ENCODE measurements around the gene SNX5. TPM values are rescaled to one million over a fixed set of nuclear protein-coding genes. Genes with fewer than 3 reads are reported as not detected.

SNX5 gene
- total and polyA plus RNA-seq, 2 of the 13 experiments (the other 11 are each of a cell fraction or from before 2014, with no cell fraction given) = 664 to 1,040 TPM

DNA sequence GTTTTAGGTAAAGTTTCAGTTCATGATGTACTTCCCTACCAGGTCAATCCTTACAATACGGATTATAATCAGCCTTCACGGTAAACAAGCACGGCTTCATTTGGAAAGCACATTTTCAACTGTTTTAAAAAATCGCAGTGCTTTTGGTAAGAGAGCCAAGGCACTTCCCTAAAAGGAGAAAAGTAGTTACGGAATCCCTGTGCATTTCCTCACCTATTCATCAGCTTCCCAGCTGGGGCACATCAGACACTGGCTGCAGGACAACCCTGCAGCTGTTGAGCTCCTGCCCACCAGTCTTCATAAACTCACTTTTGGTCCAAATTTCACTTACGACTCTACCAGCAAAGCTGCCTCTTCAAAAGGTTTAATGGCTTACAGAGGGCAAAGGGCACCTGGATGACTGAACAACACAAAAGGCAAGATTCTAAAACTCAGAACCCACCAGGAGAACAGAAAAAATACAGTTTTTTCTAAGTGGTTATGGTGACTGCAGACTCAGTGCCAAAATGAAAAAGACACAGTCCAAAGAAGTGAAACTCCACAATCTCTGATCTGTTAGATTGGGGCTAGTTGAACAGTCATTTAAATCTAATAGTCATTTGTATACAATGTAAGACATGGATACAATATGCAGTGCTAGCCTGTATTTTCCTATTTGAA lies 7.5 kb downstream of the SNX5 start (continued):
- peak; percentile 72 for TF ChIP-seq NCOA2 (CRISPR knock-in tag; IDR thresholded peaks at IDR 0.05)
- TF ChIP-seq POGZ (CRISPR knock-in tag; IDR thresholded peaks at IDR 0.05) = no peak
- TF ChIP-seq ZNF501 (CRISPR knock-in tag; IDR thresholded peaks at IDR 0.05) = no peak
- no peak for TF ChIP-seq ZNF276 (CRISPR knock-in tag; IDR thresholded peaks at IDR 0.05; ENCODE audit: low read depth)
- TF ChIP-seq KAT8 (CRISPR knock-in tag; IDR thresholded peaks at IDR 0.05) = peak; percentile 64; the same call in 1 of the 2 replicates
- no peak for TF ChIP-seq ZNF75D (CRISPR knock-in tag; IDR thresholded peaks at IDR 0.05; ENCODE audit: borderline replicate concordance)
- TF ChIP-seq ZNF235 (CRISPR knock-in tag; IDR thresholded peaks at IDR 0.05; ENCODE audit: borderline replicate concordance) = no peak
- peak; percentile 46; the same call in 1 of the 2 replicates for TF ChIP-seq ZNF354B (CRISPR knock-in tag; IDR thresholded peaks at IDR 0.05)
- no peak for TF ChIP-seq ZNF512B (CRISPR knock-in tag; IDR thresholded peaks at IDR 0.05; ENCODE audit: borderline replicate concordance)
- TF ChIP-seq MYNN (CRISPR knock-in tag; IDR thresholded peaks at IDR 0.05; ENCODE audit: low read depth) = no peak
- no peak for TF ChIP-seq TERF1 (CRISPR knock-in tag; IDR thresholded peaks at IDR 0.05)
- no peak for TF ChIP-seq ZNF367 (CRISPR knock-in tag; IDR thresholded peaks at IDR 0.05; ENCODE audit: borderline replicate concordance)
- peak; percentile 64; the same call in 1 of the 2 replicates for TF ChIP-seq HOXA5 (CRISPR knock-in tag; IDR thresholded peaks at IDR 0.05)
- TF ChIP-seq POLR2AphosphoS2 (IDR thresholded peaks at IDR 0.05; ENCODE audit: low read depth, low read length) = no peak; the same call in 1 of the 2 replicates
- no peak for TF ChIP-seq ZNF20 (CRISPR knock-in tag; IDR thresholded peaks at IDR 0.05)
